ENCODE measurements around the gene TRNAU1AP.
"Not testable (repeated sequence)": the region's sequence is repeated elsewhere in the genome, so short reads cannot be mapped to it uniquely, and the experiment has no call there.

Gene TRNAU1AP

DNA sequence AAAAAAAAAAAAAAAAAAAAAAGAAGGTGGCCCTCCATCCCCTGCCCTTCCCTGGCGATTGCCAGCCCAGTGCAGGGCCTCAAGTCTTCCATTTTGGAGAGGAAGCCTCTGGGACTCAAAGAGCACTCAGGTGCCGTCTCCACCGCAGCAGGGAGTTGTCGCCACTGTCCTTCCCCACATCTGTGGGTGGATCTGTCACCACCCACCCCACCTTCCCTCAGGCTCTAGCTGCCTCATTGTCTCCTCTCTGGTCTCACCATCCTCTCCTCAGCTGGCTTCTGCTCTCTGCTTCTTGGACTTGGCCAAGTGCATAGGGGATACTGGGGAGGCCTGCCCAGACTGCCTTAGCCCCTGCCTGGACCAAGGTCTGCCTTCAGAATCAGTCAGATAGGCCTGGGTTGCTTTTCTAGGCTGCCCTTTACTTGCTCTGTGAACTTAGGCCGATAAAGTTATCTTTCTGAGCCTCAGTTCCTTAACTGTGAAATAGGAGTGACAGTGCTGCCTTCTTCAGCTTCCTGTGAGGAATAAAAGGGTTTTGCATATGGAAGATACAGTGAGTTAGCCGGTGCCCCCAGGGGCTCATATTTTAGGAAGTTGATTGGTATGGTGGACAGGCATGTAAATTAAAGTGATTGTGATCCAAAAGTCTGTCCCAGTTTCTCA, 31.3 kb upstream of the TRNAU1AP start:
- no peak for DNase-seq (ENCODE audit: low read depth, low spot score)

- not testable (repeated sequence) for DNase-seq (ENCODE audit: low read depth, low spot score)
Measured at GRCh38 chr1:28522537-28522936, 30.3 kb upstream of the TRNAU1AP start.

DNA sequence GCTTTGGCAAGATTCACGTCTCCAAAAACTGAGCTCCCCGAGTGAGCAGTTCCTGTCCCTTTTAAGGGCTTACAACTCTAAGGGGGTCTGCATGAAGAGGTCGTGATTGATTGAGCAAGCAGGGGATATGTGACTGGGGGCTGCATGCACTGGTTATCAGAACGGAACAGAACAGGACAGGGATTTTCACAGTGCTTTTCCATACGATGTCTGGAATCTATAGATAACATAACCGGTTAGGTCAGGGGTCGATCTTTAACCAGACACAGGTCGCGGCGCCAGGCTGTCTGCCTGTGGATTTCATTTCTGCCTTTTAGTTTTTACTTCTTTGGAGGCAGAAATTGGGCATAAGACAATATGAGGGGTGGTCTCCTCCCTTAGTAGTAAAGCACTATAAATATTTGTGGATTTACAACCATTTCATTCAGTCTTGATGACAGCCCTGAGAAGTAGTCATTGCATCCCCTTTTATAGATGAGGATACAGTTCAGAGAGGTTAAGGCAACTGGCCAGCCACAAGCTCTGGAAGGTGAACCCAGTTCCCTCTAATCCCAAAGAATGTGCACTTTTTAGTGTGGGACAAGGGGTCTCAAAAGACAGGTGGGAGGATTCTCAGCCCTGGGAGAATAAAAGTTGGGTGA, 27.8 kb upstream of the TRNAU1AP start:
- not testable (repeated sequence) for DNase-seq (ENCODE audit: low read depth, low spot score)

- DNase-seq (ENCODE audit: low read depth, low spot score): no peak
Measured at GRCh38 chr1:28526886-28527285, 26.0 kb upstream of the TRNAU1AP start.

DNA sequence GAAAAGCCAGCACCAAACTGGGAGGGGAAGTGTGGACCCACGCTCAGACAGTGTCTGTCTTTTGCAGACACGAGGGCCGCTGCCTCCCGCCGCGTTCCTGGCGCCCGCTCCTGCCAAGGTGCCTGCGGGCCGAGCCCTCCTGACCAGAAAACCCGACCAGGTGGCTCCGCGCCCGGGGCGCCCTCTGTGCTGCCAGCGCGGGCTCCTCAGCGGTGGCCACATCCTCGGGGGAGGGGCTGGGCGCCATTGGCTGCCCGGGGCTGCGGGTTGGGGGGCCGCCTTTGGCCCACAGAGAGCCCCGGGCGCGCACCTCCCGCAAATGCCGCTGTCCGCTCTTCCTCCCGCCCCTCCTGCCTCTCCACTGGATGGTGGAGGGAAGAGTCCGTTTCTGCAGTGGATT, 22.4 kb upstream of the TRNAU1AP start:
- DNase-seq (ENCODE audit: low read depth, low spot score): no peak

DNA sequence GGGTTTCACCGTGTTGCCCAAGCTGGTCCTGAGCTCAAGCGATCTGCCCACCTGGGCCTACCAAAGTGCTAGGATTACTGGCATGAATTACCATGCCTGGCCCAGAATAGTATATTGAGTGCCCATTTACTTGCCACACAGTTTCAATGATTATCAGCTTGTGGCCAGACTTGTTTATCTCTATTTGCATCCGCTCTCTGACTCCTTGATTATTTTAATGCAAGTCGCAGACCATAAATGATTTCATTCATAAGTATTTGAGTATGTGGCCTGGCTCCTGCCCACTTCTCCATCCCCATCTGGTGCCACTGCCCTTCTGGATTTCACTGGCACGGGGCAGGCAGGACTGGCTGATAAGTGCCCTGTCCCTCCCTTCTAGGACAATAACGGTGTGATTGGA, 18.2 kb upstream of the TRNAU1AP start:
- no peak for DNase-seq (ENCODE audit: low read depth, low spot score)

DNA sequence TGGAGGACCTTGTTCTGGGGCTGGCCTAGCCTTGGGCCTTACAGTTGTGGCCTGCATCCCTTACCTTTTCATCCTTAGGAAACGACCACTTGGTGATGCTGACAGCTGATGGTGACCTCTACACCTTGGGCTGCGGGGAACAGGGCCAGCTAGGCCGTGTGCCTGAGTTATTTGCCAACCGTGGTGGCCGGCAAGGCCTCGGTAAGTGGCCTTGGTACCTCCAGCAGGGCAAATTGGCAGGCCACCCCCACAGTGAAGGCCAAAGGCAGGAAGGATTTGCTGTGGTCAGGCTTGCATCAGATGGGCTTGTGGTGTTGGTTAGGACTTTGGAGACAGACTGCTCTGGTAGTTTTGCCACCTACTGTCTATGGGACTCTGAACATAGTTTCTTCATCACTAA, 17.7 kb upstream of the TRNAU1AP start:
- DNase-seq (ENCODE audit: low read depth, low spot score): no peak

GRCh38 chr1:28537457-28538199, 15.3 kb upstream of the TRNAU1AP start:
- no peak for DNase-seq (ENCODE audit: low read depth, low spot score)

DNA sequence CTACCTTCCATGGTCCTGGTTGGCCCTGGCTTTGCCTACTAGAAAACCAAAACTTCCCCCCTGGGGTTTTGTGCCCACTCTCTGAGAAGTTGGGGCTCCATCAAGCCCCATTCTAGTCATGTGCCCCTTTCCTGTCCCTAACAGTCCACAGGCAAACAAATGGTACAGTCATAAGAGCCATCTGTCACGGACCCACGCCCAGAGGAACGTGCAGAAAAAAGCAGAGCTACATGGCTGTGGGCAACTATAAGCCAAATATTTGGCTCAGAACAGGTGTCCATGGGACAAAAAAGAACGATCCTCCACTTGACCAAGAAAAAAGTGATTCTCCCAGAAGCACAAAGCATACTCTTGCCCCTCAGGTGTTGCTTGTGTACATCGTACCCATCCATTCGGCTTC, 14.6 kb upstream of the TRNAU1AP start:
- DNase-seq (ENCODE audit: low read depth, low spot score): no peak

DNA sequence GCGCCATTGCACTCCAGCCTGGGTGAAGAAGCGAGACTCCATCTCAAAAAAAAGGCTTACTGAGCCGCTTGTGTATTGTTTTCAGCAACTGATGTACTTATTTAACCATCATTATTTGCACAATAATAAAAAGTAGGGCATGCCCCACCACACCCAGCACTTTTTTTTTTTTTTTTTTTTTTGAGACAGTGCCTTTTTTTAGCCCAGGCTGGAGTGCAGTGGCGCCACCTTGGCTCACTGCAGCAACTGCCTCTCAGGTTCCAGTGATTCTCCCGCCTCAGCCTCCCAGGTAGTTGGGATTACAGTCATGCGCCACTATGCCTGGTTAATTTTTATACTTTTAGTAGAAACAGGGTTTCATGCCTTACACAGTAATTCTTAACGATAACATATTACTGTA, 12.2 kb upstream of the TRNAU1AP start:
- no peak for DNase-seq (ENCODE audit: low read depth, low spot score)

- DNase-seq (ENCODE audit: low read depth, low spot score): not testable (repeated sequence)
Measured at GRCh38 chr1:28541414-28542015, 11.4 kb upstream of the TRNAU1AP start.

DNA sequence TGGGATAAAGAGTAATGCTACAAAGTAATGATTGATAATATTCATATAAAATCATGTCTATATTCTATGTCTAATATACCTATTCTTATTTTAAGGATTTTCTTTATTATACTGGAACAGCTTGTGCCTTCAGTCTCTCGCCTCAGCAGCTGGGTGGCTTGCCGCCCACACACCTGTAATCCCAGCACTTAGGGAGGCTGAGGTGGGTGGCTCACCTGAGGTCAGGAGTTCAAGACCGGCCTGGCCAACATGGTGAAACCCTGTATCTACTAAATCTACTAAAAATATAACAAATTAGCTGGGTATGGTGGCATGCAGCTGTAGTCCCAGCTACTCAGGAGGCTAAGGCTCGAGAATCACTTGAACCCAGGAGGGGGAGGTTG, 7.6 kb upstream of the TRNAU1AP start:
- no peak for DNase-seq (ENCODE audit: low read depth, low spot score)

GRCh38 chr1:28548318-28548717, 4.6 kb upstream of the TRNAU1AP start:
- DNase-seq (ENCODE audit: low read depth, low spot score): no peak

DNA sequence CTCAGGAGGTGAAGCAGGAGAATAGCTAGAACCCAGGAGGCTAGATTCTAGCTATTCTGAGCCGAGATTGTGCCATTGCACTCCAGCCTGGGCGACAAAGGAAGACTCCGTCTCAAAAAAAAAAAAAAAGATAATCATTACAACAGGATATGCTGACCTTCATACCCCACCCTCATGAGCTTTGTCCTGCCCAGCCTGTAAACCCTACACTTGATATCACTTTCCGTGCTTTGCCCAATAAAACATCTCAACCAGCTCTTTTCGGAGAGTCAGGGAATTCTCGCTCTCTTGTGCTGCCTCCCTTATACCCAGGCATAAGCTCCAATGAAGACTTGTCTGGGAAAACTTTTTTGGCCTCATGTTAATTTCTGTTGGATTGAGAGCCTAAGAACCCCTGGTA, 1.5 kb upstream of the TRNAU1AP start:
- DNase-seq (ENCODE audit: low read depth, low spot score): no peak

GRCh38 chr1:28560886-28561285, 8.0 kb downstream of the TRNAU1AP start:
- no peak for DNase-seq (ENCODE audit: low read depth, low spot score)

DNA sequence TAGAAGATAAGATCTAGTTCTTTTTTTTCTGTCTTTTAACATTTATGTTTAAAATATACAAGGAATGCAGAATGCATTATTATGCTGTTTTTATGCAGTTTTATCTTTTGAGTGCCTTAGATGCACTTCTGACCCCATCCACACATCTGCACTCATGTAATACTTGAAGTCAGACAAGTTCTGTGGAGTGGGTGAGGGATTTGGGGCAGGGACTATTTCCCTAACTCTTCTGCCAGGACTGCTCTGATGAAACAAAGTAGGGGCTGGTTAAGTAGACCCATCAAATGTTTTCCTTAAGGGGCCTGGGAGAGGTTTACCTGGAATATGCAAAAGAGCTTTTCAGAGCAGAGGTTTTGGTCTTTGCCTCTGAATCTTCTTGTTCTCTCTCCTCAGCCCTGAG, 11.4 kb downstream of the TRNAU1AP start:
- DNase-seq (ENCODE audit: low read depth, low spot score): no peak

DNA sequence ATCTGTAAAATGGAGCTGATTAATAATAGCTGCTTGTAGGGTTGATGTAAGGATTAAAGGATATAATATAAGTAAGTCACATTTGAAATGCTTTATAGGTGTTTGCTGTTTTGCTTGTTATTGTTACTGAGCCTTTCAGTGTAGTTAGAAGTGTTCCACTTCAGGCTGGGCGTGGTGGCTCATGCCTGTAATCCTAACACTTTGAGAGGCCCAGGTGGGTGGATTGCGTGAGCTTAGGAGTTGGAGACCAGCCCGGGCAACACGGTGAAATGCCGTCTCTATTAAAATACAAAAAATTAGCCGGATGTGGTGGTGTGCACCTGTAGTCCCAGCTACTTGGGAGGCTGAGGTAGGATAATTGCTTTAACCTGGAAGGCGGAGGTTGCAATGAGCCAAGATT, 12.2 kb downstream of the TRNAU1AP start:
- no peak for DNase-seq (ENCODE audit: low read depth, low spot score)

DNA sequence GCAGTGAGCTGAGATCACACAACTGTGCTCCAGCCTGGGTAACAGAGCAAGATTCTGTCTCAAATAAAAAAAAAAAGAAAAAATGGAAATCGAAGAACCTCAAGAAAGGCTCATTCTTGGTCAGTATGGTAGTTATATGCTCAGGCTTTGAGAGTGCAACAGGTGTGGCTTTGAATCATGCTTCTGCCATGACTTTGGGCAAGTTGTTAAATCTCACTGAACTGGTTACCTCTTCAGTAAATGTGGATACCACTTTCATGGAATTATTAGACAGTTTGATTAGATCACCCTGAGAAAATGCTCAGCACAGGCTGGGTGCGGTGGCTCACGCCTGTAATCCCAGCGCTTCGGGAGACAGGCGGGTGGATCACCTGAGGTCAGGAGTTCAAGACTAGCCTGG, 12.8 kb downstream of the TRNAU1AP start:
- no peak for DNase-seq (ENCODE audit: low read depth, low spot score)

GRCh38 chr1:28566931-28567330, 14.0 kb downstream of the TRNAU1AP start:
- DNase-seq (ENCODE audit: low read depth, low spot score): no peak

DNA sequence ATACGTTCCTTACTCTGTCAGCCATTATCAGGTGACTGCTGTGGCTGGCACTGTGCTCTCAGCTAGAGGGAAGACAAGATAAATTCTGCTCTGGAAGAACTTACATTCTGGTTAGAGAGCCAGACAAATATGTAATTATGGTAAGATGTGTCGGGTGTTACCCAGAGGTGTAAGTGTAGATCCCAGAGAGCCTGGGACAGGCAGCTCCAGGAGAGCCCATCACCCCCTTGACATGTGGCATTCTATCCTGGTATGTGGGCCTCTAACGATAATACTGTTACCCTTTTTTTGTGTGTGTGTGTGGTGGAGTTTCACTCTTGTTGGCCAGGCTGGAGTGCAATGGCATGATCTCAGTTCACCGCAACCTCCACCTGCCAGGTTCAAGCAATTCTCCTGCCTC, 19.0 kb downstream of the TRNAU1AP start:
- DNase-seq (ENCODE audit: low read depth, low spot score): no peak

DNA sequence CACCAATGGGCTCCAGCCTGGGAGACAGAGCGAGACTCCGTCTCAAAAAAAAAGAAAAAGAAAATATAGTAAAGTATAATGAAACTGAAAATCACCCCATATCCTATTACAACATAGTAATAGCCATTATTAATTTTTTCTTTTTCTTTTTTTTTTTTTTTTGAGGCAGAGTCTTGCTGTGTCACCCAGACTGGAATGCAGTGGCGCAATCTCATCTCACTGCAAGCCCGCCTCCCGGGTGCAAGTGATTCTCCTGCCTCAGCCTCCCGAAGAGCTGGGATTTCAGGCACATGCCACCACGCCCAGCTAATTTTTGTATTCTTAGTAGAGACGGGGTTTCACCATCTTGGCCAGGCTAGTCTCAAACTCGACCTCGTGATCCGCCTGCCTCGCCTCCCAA, 20.0 kb downstream of the TRNAU1AP start:
- DNase-seq (ENCODE audit: low read depth, low spot score): not testable (repeated sequence)

GRCh38 chr1:28573564-28573963, 20.7 kb downstream of the TRNAU1AP start:
- DNase-seq (ENCODE audit: low read depth, low spot score): no peak
